Skeletal muscle satellite cell (primary cell): ENCODE measurements around the gene GNAS.

Experiments used
- H3K27me3 ChIP-seq: 2 replicates; pipeline ENCODE4 v1.7.0; 2013; ENCODE audit warnings: low read length; ENCODE audit not compliant: control insufficient read depth, insufficient read depth
- H3K36me3 ChIP-seq: 2 replicates; pipeline ENCODE4 v1.7.0; 2013; ENCODE audit warnings: mild to moderate bottlenecking, control low read depth, low read length; ENCODE audit not compliant: insufficient read depth
- H3K4me1 ChIP-seq: 2 replicates; pipeline ENCODE4 v1.7.0; 2013; ENCODE audit warnings: low read length; ENCODE audit not compliant: control insufficient read depth, insufficient read depth
- H3K4me2 ChIP-seq: 2 replicates; pipeline ENCODE4 v1.7.0; 2013; ENCODE audit warnings: mild to moderate bottlenecking, low read length
- H3K4me3 ChIP-seq: 2 replicates; pipeline ENCODE4 v1.7.0; 2013; ENCODE audit warnings: low read length
- H3K9ac ChIP-seq: 2 replicates; pipeline ENCODE4 v1.7.0; 2013; ENCODE audit warnings: mild to moderate bottlenecking, low read depth, low read length, moderate library complexity
- H3K9me3 ChIP-seq: replicated peaks from 2 replicates; pipeline ENCODE4 v1.7.0; 2013; ENCODE audit warnings: mild to moderate bottlenecking, control low read depth, low read length

The GNAS gene

DNA sequence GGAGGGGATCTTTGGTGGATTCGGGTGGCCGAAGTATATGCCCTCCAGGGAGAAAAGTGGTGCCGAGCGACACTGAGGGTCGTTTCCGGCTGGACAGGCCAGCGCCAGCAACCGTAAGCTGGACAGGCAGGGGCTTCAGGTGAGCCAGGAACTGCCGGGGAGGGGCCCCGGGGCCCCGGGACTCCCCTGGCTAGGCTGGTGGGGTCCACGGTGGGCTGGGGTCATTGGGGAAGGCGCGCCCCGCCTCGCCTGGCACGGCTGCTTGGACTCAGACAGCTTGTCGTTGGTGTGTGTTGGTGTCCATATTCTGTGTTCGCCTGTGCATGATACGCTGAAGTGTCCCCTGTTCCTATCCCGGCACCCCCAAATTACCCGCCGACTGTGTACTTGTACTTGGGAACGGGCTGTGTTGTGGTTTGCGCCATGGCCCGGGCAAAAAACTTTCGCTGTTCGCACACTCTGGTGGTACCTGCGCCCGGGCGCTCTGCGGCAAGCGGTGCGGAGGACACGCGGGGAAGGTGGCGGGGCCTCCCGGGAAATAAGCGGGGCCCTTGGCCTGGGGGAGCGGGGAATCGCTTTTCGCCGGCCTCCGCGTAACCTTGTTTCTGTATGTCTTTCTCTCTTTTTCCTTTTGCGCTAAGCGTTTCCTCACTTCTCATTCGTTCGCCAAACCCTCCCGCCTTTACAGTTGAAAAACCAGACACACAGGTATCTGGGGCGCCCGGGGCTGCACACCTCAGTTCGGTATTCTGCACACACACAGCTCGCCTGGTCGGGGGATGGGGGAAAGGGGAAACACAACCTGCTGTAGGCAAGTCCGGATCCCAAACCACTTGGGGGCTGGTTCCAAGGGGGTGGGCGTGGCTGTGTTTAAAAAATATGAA lies 3.2 kb downstream of the GNAS start:
- H3K27me3 ChIP-seq: peaks cover 70% of the 10 kb centered on the region
- H3K9ac ChIP-seq: no peak overlapping the region

GRCh38 chr20:58863044-58863790 lies 10.7 kb downstream of the GNAS start:
- Histone ChIP-seq H3K4me3 (no peak overlapping the region), H3K4me2 (no peak overlapping the region), H3K36me3 (no peaks in the 10 kb centered on the region), H3K9me3 (no peaks in the 10 kb centered on the region), H3K9ac (no peak overlapping the region), H3K27me3 (peaks cover 70% of the 10 kb centered on the region), H3K4me1 (no peaks in the 10 kb centered on the region)

More for the DNA sequence above, 3.2 kb downstream of the GNAS start:
- no peaks in the 10 kb centered on the region for H3K9me3 ChIP-seq
- no peak overlapping the region for H3K4me2 ChIP-seq
- H3K4me1 ChIP-seq: peaks cover 5% of the 10 kb centered on the region
- no peak overlapping the region for H3K4me3 ChIP-seq
- no peaks in the 10 kb centered on the region for H3K36me3 ChIP-seq

DNA sequence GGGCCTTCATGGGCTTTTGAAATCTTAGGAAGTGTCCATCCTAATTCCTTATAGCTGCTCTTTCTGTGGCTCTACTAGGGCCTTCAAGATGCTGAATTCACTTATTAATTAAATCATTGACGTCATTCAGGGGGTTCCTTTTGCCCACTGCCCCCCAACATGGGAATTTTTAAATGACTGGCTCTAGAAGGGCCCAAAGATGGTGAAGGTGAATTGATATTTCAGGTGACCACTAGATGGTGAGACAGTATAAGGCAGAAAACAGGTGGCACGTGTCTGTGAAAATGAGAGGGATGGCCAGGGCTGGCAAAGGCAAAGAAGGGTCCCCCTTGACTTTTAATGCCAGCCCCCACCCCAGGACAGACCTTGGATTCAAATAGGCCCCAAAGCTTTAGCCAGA lies 11.8 kb downstream of the GNAS start:
- no peak overlapping the region for H3K9ac ChIP-seq
- peaks cover 61% of the 10 kb centered on the region for H3K27me3 ChIP-seq
- no peak overlapping the region for H3K4me3 ChIP-seq
- H3K36me3 ChIP-seq: no peaks in the 10 kb centered on the region
- no peaks in the 10 kb centered on the region for H3K9me3 ChIP-seq
- no peak overlapping the region for H3K4me2 ChIP-seq
- no peaks in the 10 kb centered on the region for H3K4me1 ChIP-seq

DNA sequence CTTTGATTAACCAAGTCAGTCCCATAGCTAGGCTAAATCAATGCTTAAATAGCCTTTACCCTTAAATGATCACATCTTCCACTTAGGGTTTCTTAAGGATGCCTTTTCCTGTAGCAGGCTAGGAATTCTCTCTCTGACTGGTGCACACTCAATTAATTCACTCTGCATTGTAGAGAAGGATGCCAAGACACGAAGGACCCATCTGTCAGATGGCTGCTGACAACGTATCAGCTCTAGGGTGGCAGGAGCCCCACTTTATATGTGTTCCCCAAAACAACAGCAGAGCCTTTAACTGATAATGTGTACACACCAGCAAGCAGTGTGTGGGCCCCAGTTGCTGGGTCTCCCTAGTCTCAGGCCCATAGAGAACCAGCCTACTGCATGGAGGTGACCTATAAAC lies 13.3 kb downstream of the GNAS start:
- H3K9me3 ChIP-seq: no peaks in the 10 kb centered on the region
- H3K4me3 ChIP-seq: no peak overlapping the region
- no peaks in the 10 kb centered on the region for H3K36me3 ChIP-seq
- no peak overlapping the region for H3K4me2 ChIP-seq
- H3K9ac ChIP-seq: no peak overlapping the region
- peaks cover 49% of the 10 kb centered on the region for H3K27me3 ChIP-seq
- no peaks in the 10 kb centered on the region for H3K4me1 ChIP-seq

DNA sequence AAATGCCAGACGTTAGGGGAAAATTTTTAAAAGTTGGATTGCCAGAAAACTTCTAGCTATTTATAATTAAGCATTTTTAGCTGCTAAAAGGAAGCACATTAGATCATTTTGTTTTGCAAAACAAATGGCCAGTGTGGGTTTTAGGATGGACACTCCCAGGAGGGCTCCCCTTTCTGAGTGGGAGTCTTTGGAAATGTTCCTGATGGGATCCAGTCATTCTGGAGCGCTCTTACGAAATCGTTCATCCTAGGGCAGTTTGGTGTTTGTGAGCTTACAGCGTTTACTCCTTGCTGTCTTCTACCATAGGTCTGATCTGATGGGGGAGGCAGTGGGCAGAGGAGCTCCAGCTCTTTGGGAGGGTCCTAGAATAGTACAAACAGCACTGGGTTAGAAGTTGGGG lies 14.7 kb downstream of the GNAS start:
- H3K4me3 ChIP-seq: no peak overlapping the region
- no peak overlapping the region for H3K9ac ChIP-seq
- H3K36me3 ChIP-seq: no peaks in the 10 kb centered on the region
- H3K4me2 ChIP-seq: no peak overlapping the region
- H3K27me3 ChIP-seq: peaks cover 42% of the 10 kb centered on the region
- H3K9me3 ChIP-seq: no peaks in the 10 kb centered on the region
- no peaks in the 10 kb centered on the region for H3K4me1 ChIP-seq

DNA sequence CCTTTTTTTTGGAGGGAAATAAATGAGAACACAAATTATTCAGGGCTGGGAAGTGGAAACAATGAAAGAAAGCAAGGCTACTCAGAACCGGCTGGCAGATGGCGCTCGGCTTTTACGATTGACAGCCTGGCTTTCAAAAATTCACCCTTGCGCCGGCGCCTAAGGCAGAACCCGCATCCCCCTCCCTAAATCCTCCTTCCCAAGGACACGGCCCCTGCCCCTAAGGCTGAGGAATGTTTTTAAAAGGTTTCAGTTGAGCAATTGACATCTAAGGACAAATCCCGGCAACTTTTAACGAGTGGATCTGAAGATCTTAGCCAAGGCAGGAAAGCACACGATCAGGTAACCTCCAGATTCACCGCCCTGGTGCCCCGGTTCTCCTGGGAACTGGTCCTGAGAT lies 16.3 kb downstream of the GNAS start:
- Histone ChIP-seq H3K4me2 (no peak overlapping the region), H3K9ac (no peak overlapping the region), H3K36me3 (no peaks in the 10 kb centered on the region), H3K4me1 (peaks cover 9% of the 10 kb centered on the region), H3K27me3 (peaks cover 28% of the 10 kb centered on the region), H3K9me3 (no peaks in the 10 kb centered on the region), H3K4me3 (no peak overlapping the region)

- H3K4me1 ChIP-seq: peaks cover 12% of the 10 kb centered on the region
- no peak overlapping the region for H3K9ac ChIP-seq
- no peak overlapping the region for H3K4me3 ChIP-seq
- H3K27me3 ChIP-seq: peaks cover 26% of the 10 kb centered on the region
- H3K9me3 ChIP-seq: no peaks in the 10 kb centered on the region
- H3K36me3 ChIP-seq: no peaks in the 10 kb centered on the region
- no peak overlapping the region for H3K4me2 ChIP-seq
Observed at GRCh38 chr20:58869662-58870227, 17.2 kb downstream of the GNAS start.

DNA sequence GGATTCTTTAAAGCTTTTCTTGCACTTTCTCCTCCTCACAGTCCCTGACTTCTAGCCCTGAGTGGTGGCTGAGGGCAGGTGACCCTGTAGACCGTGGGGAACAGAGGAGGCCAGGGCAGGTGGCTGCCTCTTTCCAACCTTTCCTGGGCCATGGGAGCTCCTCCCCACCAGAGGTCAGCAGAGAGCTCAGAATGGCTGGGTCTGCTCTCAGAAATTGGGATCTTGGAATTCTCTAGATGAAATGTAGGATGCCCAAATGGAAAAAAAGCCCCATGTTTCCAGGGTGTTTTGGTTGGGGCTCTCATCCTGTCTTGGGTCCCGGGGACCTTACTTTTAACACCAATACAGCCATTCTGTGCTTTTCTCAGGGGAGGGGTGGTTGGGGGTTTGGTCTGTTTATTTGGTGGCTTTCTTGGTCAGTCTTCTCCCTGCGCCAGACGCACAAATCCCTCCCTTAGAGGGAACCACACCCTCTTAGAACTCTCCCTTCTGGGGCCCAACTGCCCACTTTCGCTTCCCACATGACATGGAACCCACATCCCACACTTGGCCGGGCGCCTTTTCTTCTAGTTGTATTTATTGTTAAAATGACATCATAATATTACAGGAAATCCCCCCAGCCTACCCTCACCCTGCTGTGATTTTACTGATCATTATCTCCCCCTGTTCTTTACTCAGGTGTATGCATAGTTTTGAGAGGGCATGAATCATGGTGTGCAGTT lies 17.9 kb downstream of the GNAS start:
- peaks cover 26% of the 10 kb centered on the region for H3K27me3 ChIP-seq
- no peak overlapping the region for H3K4me3 ChIP-seq
- no peak overlapping the region for H3K9ac ChIP-seq
- no peak overlapping the region for H3K4me2 ChIP-seq
- H3K9me3 ChIP-seq: no peaks in the 10 kb centered on the region
- peaks cover 15% of the 10 kb centered on the region for H3K4me1 ChIP-seq
- H3K36me3 ChIP-seq: no peaks in the 10 kb centered on the region

DNA sequence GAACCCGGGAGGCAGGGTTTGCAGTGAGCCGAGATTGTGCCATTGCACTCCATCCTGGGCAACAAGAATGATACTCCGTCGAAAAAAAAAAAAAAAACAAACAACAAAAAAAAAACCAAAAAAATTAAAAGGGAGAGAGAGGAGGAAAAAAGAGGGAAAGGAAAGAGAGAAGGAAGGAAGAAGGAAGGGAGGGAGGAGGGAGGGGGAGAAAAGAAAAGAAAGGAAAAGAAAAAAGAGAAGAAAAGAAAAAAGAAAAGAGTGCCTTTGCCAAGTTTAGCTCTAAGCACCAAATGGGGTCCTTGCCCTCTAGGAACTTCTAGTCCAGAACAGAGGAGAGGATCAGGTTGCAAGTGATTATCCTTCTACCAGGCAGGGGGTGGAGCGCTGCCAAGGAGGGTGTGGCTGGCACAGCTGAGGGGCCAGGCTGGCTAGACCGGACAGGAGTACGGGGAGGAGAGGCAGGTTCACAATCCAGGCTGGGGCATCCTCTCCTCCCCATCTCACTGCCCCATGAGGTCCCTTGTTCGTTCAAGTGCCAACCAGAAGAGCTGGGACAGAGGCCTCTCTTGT lies 19.1 kb downstream of the GNAS start:
- no peaks in the 10 kb centered on the region for H3K36me3 ChIP-seq
- no peak overlapping the region for H3K9ac ChIP-seq
- peaks cover 14% of the 10 kb centered on the region for H3K27me3 ChIP-seq

DNA sequence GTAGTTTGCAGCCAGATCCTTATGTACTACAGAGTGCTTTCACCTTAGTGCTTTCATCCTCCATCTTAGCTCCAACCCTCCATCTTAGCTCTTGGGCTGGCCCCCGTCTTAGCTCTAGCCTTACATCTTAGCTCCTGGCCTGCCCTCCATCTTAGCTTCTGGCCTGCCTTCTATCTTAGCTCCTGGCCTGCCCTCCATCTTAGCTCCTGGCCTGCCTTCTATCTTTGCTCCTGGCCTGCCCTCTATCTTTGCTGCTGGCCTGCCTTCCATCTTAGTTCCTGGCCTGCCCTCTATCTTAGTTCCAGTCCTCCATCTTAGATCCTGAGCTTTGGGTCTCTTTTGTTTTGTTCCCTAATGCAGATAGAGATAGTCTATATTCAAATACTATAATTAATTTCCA lies 22.0 kb downstream of the GNAS start:
- H3K4me1 ChIP-seq: peaks cover 30% of the 10 kb centered on the region
- H3K9ac ChIP-seq: no peak overlapping the region
- H3K36me3 ChIP-seq: no peaks in the 10 kb centered on the region
- H3K27me3 ChIP-seq: peaks cover 6% of the 10 kb centered on the region
- no peak overlapping the region for H3K4me2 ChIP-seq
- H3K4me3 ChIP-seq: no peak overlapping the region
- no peaks in the 10 kb centered on the region for H3K9me3 ChIP-seq

More for the DNA sequence above, 19.1 kb downstream of the GNAS start:
- Histone ChIP-seq H3K4me3 (no peak overlapping the region), H3K4me1 (peaks cover 27% of the 10 kb centered on the region), H3K4me2 (no peak overlapping the region), H3K9me3 (no peaks in the 10 kb centered on the region)

DNA sequence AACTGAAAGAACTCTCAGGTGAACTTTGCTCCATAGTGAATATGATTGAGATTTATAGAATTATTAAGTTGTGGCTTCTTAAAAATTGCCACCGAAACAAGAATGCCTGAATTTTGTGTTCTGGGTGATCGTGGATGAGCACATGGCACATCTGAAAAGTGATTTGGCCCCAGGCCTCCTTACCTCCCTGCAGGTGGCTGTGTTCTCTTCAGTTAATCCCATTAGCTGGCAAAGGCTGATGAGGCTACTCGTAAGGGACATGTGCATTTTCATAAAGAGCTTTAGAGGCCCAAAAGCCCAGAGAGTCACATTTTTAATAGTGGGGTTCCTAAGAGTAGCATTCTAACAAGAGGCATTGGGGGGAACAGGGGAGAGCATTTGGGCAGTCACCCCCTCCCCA lies 22.6 kb downstream of the GNAS start:
- H3K4me2 ChIP-seq: peak overlapping the region; percentile 65
- H3K9ac ChIP-seq: no peak overlapping the region
- H3K4me1 ChIP-seq: peaks cover 30% of the 10 kb centered on the region
- peak overlapping the region; percentile 39 for H3K4me3 ChIP-seq
- peaks cover 13% of the 10 kb centered on the region for H3K27me3 ChIP-seq
- H3K9me3 ChIP-seq: no peaks in the 10 kb centered on the region
- H3K36me3 ChIP-seq: no peaks in the 10 kb centered on the region
